H1 (cell line): ENCODE measurements around the gene MBD4. TPM values are rescaled to one million over a fixed set of nuclear protein-coding genes. Genes with fewer than 3 reads are reported as not detected.

Source experiments
- CTCF ChIA-PET: fragments of 300-600 bp; sonication (Branson Sonifier 250); formaldehyde crosslinking; loops from one replicate; lab custom pipeline; 2021; ENCODE audit not compliant: partially characterized antibody; lab: Charles Lee
- POLR2A ChIA-PET: fragments of 300-600 bp; sonication (Branson Sonifier 250); formaldehyde crosslinking; loops from one replicate; lab custom pipeline; 2021; ENCODE audit warnings: inconsistent platforms; ENCODE audit not compliant: partially characterized antibody; lab: Charles Lee
- DNase-seq, 2 experiments: peaks; one replicate each; pipeline versions ENCODE4 v3.0.0 to v3.0.0-alpha.2; 2010 to 2022; ENCODE audit warnings: low spot score in 2 of 2, low read depth in 1 of 2, mixed read lengths in 1 of 2
- FAIRE-seq: peaks from 2 replicates; lab custom pipeline; 2011; peaks lifted over from hg19 to GRCh38; lab: Jason Lieb, UNC
- H2AFZ ChIP-seq: 2 replicates; pipeline ENCODE4 v1.8.1; 2012; ENCODE audit warnings: low read length, inconsistent platforms
- H2AK5ac ChIP-seq: 2 replicates; pipeline ENCODE4 v1.6.1; 2013; ENCODE audit warnings: low read depth, low read length
- H2BK120ac ChIP-seq: replicated peaks from 2 replicates; pipeline ENCODE3; 2013; ENCODE audit warnings: low read depth, low read length, inconsistent platforms
- H2BK12ac ChIP-seq: 2 replicates; pipeline ENCODE4 v1.6.1; 2013; ENCODE audit warnings: low read depth, low read length
- H2BK15ac ChIP-seq: 2 replicates; pipeline ENCODE4 v1.6.1; 2013; ENCODE audit warnings: low read length
- H2BK20ac ChIP-seq: 2 replicates; pipeline ENCODE4 v1.6.1; 2013; ENCODE audit warnings: low read length
- H2BK5ac ChIP-seq: 2 replicates; pipeline ENCODE4 v1.6.1; 2013; ENCODE audit warnings: low read depth, low read length
- H3K14ac ChIP-seq: 2 replicates; pipeline ENCODE4 v1.6.1; 2013; ENCODE audit warnings: inconsistent platforms; ENCODE audit not compliant: insufficient read length
- H3K18ac ChIP-seq: 2 replicates; pipeline ENCODE4 v1.6.1; 2013; ENCODE audit warnings: low read length; ENCODE audit errors: extremely low read depth
- H3K23ac ChIP-seq: 2 replicates; pipeline ENCODE4 v1.6.1; 2013; ENCODE audit warnings: inconsistent platforms; ENCODE audit not compliant: insufficient read length
- H3K23me2 ChIP-seq: 2 replicates; pipeline ENCODE4 v1.6.1; 2013; ENCODE audit warnings: low read depth, low read length
- H3K27ac ChIP-seq: 2 replicates; pipeline ENCODE4 v1.6.1; 2011; ENCODE audit warnings: low read depth, low read length, inconsistent platforms
- H3K27me3 ChIP-seq, 4 experiments: replicated peaks in 1 of 4; 1 replicate in 1 of 4; 2 replicates in 3 of 4; pipeline versions ENCODE4 v1.6.1 to v1.8.1; 2011 to 2013; ENCODE audit warnings: low read length in 3 of 4, mild to moderate bottlenecking in 3 of 4, inconsistent platforms in 2 of 4, mixed read lengths in 2 of 4, moderate library complexity in 1 of 4; ENCODE audit not compliant: control insufficient read depth in 3 of 4, insufficient read depth in 3 of 4; ENCODE audit errors: extremely low read depth in 1 of 4
- H3K36me3 ChIP-seq, 4 experiments: 2 replicates each; pipeline versions ENCODE4 v1.6.1 to v1.8.1; 2011 to 2013; ENCODE audit warnings: mild to moderate bottlenecking in 4 of 4, low read length in 3 of 4, moderate library complexity in 2 of 4, control low read depth in 1 of 4, inconsistent platforms in 1 of 4; ENCODE audit not compliant: insufficient read depth in 4 of 4, control insufficient read depth in 2 of 4
- H3K4ac ChIP-seq: replicated peaks from 2 replicates; pipeline ENCODE3; 2013; ENCODE audit warnings: low read length, low read depth, mixed read lengths, inconsistent platforms; ENCODE audit not compliant: insufficient read length
- H3K4me1 ChIP-seq, 4 experiments: replicated peaks in 1 of 4; 1 replicate in 1 of 4; 2 replicates in 3 of 4; pipeline versions ENCODE4 v1.6.1 to v1.8.1; 2011 to 2013; ENCODE audit warnings: low read length in 3 of 4, inconsistent platforms in 2 of 4, mixed read lengths in 1 of 4; ENCODE audit not compliant: insufficient read depth in 4 of 4, control insufficient read depth in 3 of 4
- H3K4me2 ChIP-seq, 2 experiments: 2 replicates each; pipeline versions ENCODE4 v1.6.1 to v1.8.1; 2011 to 2013; ENCODE audit warnings: low read depth in 2 of 2, low read length in 2 of 2, control low read depth in 1 of 2, inconsistent platforms in 1 of 2, mild to moderate bottlenecking in 1 of 2; ENCODE audit not compliant: insufficient read depth in 1 of 2
- H3K4me3 ChIP-seq, 4 experiments: fragments of 200-600, 300-600 bp in 1 of 4; sonication (generic), shearing (Covaris generic), sonication (Bioruptor Twin) in 1 of 4; 2 replicates each; pipeline versions ENCODE4 v1.5.1 to v1.8.1; 2011 to 2016; ENCODE audit warnings: low read length in 4 of 4, low read depth in 3 of 4, control low read depth in 2 of 4, inconsistent platforms in 2 of 4, mild to moderate bottlenecking in 2 of 4, mixed read lengths in 1 of 4, moderate library complexity in 1 of 4; ENCODE audit not compliant: insufficient read depth in 2 of 4; ENCODE audit errors: extremely low read depth in 1 of 4
- H3K56ac ChIP-seq: replicated peaks from 2 replicates; pipeline ENCODE3; 2013; ENCODE audit warnings: low read depth, mild to moderate bottlenecking, mixed read lengths, low read length, inconsistent platforms; ENCODE audit not compliant: insufficient read length
- H3K79me1 ChIP-seq: 2 replicates; pipeline ENCODE4 v1.6.1; 2013; ENCODE audit warnings: low read depth, low read length, control low read depth
- H3K79me2 ChIP-seq, 2 experiments: 2 replicates each; pipeline versions ENCODE4 v1.6.1 to v1.8.1; 2012 to 2013; ENCODE audit warnings: low read length in 2 of 2, mild to moderate bottlenecking in 2 of 2, inconsistent platforms in 1 of 2; ENCODE audit not compliant: insufficient read depth in 2 of 2, control insufficient read depth in 1 of 2
- H3K9ac ChIP-seq, 4 experiments: replicated peaks in 1 of 4; 1 replicate in 1 of 4; 2 replicates in 3 of 4; pipeline versions ENCODE4 v1.6.1 to v1.8.1; 2011 to 2013; ENCODE audit warnings: low read depth in 3 of 4, low read length in 3 of 4, control low read depth in 2 of 4, mild to moderate bottlenecking in 2 of 4, moderate library complexity in 2 of 4, inconsistent platforms in 1 of 4; ENCODE audit errors: extremely low read depth in 1 of 4
- H3K9me3 ChIP-seq, 2 experiments: 2 replicates each; pipeline versions ENCODE4 v1.6.1 to v1.8.1; 2012 to 2013; ENCODE audit warnings: mild to moderate bottlenecking in 2 of 2, moderate library complexity in 2 of 2, control low read depth in 1 of 2, inconsistent platforms in 1 of 2, low read depth in 1 of 2, low read length in 1 of 2, mixed read lengths in 1 of 2; ENCODE audit not compliant: insufficient read depth in 2 of 2
- H4K20me1 ChIP-seq, 2 experiments: replicated peaks in 1 of 2; 2 replicates each; pipeline versions ENCODE3 to v1.8.1; 2011 to 2013; ENCODE audit warnings: inconsistent platforms in 2 of 2, low read length in 2 of 2, mild to moderate bottlenecking in 1 of 2; ENCODE audit not compliant: insufficient read depth in 2 of 2, control insufficient read depth in 1 of 2
- H4K5ac ChIP-seq: 2 replicates; pipeline ENCODE4 v1.6.1; 2013; ENCODE audit warnings: low read length, low read depth, mixed read lengths, inconsistent platforms; ENCODE audit not compliant: insufficient read length
- H4K8ac ChIP-seq: 2 replicates; pipeline ENCODE4 v1.8.0; 2013; ENCODE audit warnings: mild to moderate bottlenecking, moderate library complexity, low read length, inconsistent platforms; ENCODE audit not compliant: insufficient read depth; ENCODE audit errors: extremely low read depth
- H4K91ac ChIP-seq: replicated peaks from 2 replicates; pipeline ENCODE3; 2013; ENCODE audit warnings: low read length, mixed read lengths, inconsistent platforms; ENCODE audit not compliant: insufficient read length
- ATF3 ChIP-seq: IDR thresholded peaks from 2 replicates; pipeline ENCODE4 v1.6.1; 2011; ENCODE audit warnings: low read depth, mild to moderate bottlenecking, low read length; ENCODE audit not compliant: insufficient read depth
- CREB1 ChIP-seq: IDR thresholded peaks from 2 replicates; pipeline ENCODE4 v1.6.1; 2012; ENCODE audit warnings: inconsistent platforms
- CTCF ChIP-seq, 3 experiments: IDR thresholded peaks; 1 replicate in 2 of 3; 2 replicates in 1 of 3; pipeline versions ENCODE4 v1.5.1 to v1.6.1; 2011; ENCODE audit warnings: low read length in 3 of 3, mild to moderate bottlenecking in 3 of 3, inconsistent platforms in 2 of 3, low read depth in 1 of 3, moderate library complexity in 1 of 3; ENCODE audit not compliant: insufficient read depth in 1 of 3; ENCODE audit errors: control extremely low read depth in 1 of 3
- FOSL1 ChIP-seq: IDR thresholded peaks from 2 replicates; pipeline ENCODE4 v1.6.1; 2011; ENCODE audit warnings: mild to moderate bottlenecking, low read depth, low read length, moderate library complexity; ENCODE audit not compliant: insufficient read depth
- JUN ChIP-seq: IDR thresholded peaks from 2 replicates; pipeline ENCODE4 v1.6.1; 2011; ENCODE audit warnings: low read depth, mild to moderate bottlenecking, improper control_type of control experiment, low read length
- KDM4A ChIP-seq: IDR thresholded peaks from one replicate; pipeline ENCODE4 v1.7.1; 2012; ENCODE audit warnings: low read depth, mild to moderate bottlenecking, moderate library complexity, low read length, inconsistent platforms; ENCODE audit not compliant: severe bottlenecking
- POLR2A ChIP-seq, 2 experiments: IDR thresholded peaks; 1 replicate in 1 of 2; 2 replicates in 1 of 2; pipeline ENCODE4 v1.6.1; 2011; ENCODE audit warnings: low read depth in 2 of 2, low read length in 2 of 2, mild to moderate bottlenecking in 2 of 2; ENCODE audit errors: control extremely low read depth in 1 of 2
- SIX5 ChIP-seq: IDR thresholded peaks from 2 replicates; pipeline ENCODE4 v1.6.1; 2011; ENCODE audit warnings: mild to moderate bottlenecking, low read depth, low read length
- SP1 ChIP-seq: IDR thresholded peaks from 2 replicates; pipeline ENCODE4 v1.6.1; 2011; ENCODE audit warnings: low read depth, low read length
- SP2 ChIP-seq: IDR thresholded peaks from 2 replicates; pipeline ENCODE4 v1.6.1; 2012; ENCODE audit warnings: mild to moderate bottlenecking, low read length, inconsistent platforms
- TAF1 ChIP-seq: IDR thresholded peaks from 2 replicates; pipeline ENCODE4 v1.6.1; 2011; ENCODE audit warnings: mild to moderate bottlenecking, low read depth, low read length
- TCF12 ChIP-seq: IDR thresholded peaks from 2 replicates; pipeline ENCODE4 v1.6.1; 2011; ENCODE audit warnings: low read depth, mild to moderate bottlenecking, low read length
- YY1 ChIP-seq: IDR thresholded peaks from 2 replicates; pipeline ENCODE4 v1.6.1; 2011; ENCODE audit warnings: low read depth, mild to moderate bottlenecking, low read length
- WGBS, 2 experiments: shearing (Covaris generic) in 1 of 2; methylation state at CpG; one replicate each; pipeline versions ENCODE4 v1.1.6 to v1.1.7; 2013 to 2015; ENCODE audit warnings: low lambda C conversion rate in 2 of 2, mixed read lengths in 2 of 2, inconsistent platforms in 1 of 2, low coverage in 1 of 2, missing lambda C conversion rate in 1 of 2; ENCODE audit not compliant: insufficient replicate concordance in 2 of 2, insufficient coverage in 1 of 2, insufficient read length in 1 of 2; ENCODE audit errors: extremely low coverage in 1 of 2, missing lambda C conversion rate in 1 of 2; 5-methylcytosine and 5-hydroxymethylcytosine counted together
- polyA plus RNA-seq, 7 experiments: library from polyadenylated mRNA; depleted of rRNA in 3 of 7; stranded (reverse) in 5 of 7; unstranded in 2 of 7; fragments of >200 nt in 5 of 7; fragments of 200-250 nt in 2 of 7; gene quantifications; 1 replicate in 5 of 7; 2 replicates in 1 of 7; 4 replicates in 1 of 7; pipeline versions ENCODE4 v1.2.1 to v1.2.3, GENCODE V29; 2011 to 2013; ENCODE audit warnings: missing spikeins in 2 of 7, mixed read lengths in 2 of 7
- total RNA-seq: library from RNA; stranded (reverse); fragmentation: NEBNext Ultra II Directional; extraction: Animal tissue kit (Norgen Biotek cat#: 25700); gene quantifications from 2 replicates; pipeline ENCODE4 v1.2.1, GENCODE V29; 2021

Gene MBD4
- total and polyA plus RNA-seq, 2 of the 8 experiments (the other 6 are each of a cell fraction or from before 2014, with no cell fraction given): 11.2 to 35.8 TPM

GRCh38 chr3:129415378-129415777 is 24.4 kb downstream of the MBD4 start:
- CTCF ChIA-PET: interaction anchor here (1.0 to 1.6 kb wide), 2 partner anchors 9 to 63 kb away, joined by 4 to 5 read pairs; no protein-coding TSS in a partner anchor
- TF ChIP-seq KDM4A (no peak), POLR2A (IDR thresholded peaks at IDR 0.05; ENCODE audit: control extremely low read depth in 1 of 2, low read depth in 2 of 2, low read length in 2 of 2) (no peak), SP2 (no peak), SIX5 (no peak), ATF3 (no peak), TAF1 (no peak), FOSL1 (no peak), JUN (no peak), CTCF (IDR thresholded peaks at IDR 0.05; ENCODE audit: control extremely low read depth in 1 of 3, insufficient read depth in 1 of 3, low read depth in 1 of 3, low read length in 3 of 3) (no peak), CREB1 (no peak), TCF12 (no peak), YY1 (no peak), SP1 (no peak)

More at GRCh38 chr3:129415378-129415777, 24.4 kb downstream of the MBD4 start:
- Histone ChIP-seq H3K9ac (no peak overlapping the region), H2BK20ac (no peak overlapping the region), H3K23ac (no peak overlapping the region), H3K79me2 (no peaks in the 10 kb centered on the region), H2BK120ac (no peak overlapping the region), H3K36me3 (no peaks in the 10 kb centered on the region; a peak in 1 of 8 replicates), H3K23me2 (no peaks in the 10 kb centered on the region), H2BK12ac (no peak overlapping the region), H3K18ac (no peak overlapping the region), H2BK5ac (no peak overlapping the region), H2AK5ac (no peak overlapping the region), H3K27me3 (peaks cover 0 to 5% (median 0%) of the 10 kb centered on the region in 4 experiments; a peak in 2 of 7 replicates), H3K27ac (no peak overlapping the region), H3K4me2 (no peak overlapping the region), H4K91ac (no peak overlapping the region), H3K4me3 (no peak overlapping the region), H2BK15ac (no peak overlapping the region), H2AFZ (no peak overlapping the region), H3K9me3 (no peaks in the 10 kb centered on the region), H4K5ac (no peak overlapping the region), H3K79me1 (no peaks in the 10 kb centered on the region), H4K8ac (no peak overlapping the region), H3K4me1 (no peaks in the 10 kb centered on the region; a peak in 1 of 7 replicates), H3K14ac (no peak overlapping the region), H3K4ac (no peak overlapping the region), H4K20me1 (peaks cover 0 to 3% of the 10 kb centered on the region in 2 experiments), H3K56ac (no peak overlapping the region)
- POLR2A ChIA-PET: no interaction called here
- DNase-seq (no peak), FAIRE-seq (no peak)
- 93% methylated on average over 3 of the region's 3 CpGs; no CpG with 5 or more reads in 1 of the 2 experiments for WGBS, 2 experiments
